ENCODE data around the gene SPAG5.

SPAG5 gene

DNA sequence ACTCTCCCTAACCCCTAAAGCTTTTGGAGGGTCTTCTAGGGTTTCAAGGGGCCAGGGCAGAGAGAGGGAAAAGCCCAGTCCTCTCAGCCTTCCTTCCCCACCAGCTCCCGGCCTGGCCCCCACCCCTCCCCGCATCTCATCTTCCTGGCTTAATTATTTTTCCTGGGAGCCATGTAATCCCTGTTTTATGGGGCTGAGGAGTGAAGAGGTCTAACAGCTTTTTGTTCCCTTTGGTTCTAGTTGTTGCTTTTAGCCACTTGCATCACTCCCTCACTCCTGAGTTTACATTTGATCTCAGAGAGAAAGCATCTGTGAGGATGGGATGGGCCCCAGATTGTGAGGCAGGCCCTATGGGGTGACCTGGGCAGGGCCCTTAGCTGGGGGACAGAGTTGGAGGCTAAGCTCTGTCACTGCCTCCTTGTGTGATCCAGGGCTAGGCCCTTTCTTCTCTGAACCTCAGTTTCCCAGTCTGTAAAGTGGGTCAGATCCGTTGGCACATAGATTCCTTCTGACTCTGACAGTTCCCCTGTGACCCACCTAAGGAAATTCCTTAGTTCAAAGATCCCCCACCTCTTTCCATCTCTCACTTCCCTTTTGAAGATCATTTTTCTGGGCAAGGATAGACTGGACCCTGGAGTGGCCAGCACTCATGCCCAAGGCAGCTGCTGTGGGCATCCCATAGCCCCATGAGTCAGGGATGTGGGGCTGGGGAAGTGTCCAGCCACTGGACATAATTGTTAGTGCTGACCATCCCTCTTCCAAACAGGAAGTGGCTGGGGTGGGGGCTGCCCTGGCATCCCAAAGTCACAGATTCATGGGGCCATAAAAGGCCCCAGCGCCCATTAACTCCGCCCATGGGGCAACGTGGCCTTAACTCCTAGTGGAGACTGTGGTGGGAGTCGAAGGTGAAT is 66.5 kb downstream of the SPAG5 start:
- H3K4me3 ChIP-seq (ENCODE audit: low read depth, low read length) = no peak overlapping the region
- TF ChIP-seq, protein P1, sequence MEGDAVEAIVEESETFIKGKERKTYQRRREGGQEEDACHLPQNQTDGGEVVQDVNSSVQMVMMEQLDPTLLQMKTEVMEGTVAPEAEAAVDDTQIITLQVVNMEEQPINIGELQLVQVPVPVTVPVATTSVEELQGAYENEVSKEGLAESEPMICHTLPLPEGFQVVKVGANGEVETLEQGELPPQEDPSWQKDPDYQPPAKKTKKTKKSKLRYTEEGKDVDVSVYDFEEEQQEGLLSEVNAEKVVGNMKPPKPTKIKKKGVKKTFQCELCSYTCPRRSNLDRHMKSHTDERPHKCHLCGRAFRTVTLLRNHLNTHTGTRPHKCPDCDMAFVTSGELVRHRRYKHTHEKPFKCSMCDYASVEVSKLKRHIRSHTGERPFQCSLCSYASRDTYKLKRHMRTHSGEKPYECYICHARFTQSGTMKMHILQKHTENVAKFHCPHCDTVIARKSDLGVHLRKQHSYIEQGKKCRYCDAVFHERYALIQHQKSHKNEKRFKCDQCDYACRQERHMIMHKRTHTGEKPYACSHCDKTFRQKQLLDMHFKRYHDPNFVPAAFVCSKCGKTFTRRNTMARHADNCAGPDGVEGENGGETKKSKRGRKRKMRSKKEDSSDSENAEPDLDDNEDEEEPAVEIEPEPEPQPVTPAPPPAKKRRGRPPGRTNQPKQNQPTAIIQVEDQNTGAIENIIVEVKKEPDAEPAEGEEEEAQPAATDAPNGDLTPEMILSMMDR (IDR thresholded peaks at IDR 0.05; ENCODE audit: low read depth, low read length) = no peak

DNA sequence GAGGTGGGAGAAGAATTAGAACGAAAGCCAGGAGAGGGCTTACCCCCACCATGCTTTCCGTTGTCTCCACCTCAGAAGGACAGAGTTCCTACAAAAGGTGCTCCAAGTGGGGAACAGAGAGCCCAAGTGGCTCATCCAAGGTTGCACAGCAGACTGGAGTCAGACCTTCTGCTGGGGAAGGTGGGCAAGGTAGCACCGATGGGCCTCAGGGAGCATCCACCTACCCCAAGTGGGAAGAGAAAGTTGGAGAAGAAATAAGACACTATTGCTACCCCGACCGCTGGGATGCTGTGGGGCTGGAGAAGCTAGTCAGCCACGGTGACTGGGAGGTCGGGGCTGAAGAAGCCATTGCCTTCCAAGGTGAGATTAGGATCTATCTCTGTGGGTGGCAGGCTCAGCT is 67.9 kb downstream of the SPAG5 start:
- TF ChIP-seq, protein P1 (IDR thresholded peaks at IDR 0.05; ENCODE audit: low read depth, low read length) = no peak
- no peak overlapping the region for H3K4me3 ChIP-seq (ENCODE audit: low read depth, low read length)

DNA sequence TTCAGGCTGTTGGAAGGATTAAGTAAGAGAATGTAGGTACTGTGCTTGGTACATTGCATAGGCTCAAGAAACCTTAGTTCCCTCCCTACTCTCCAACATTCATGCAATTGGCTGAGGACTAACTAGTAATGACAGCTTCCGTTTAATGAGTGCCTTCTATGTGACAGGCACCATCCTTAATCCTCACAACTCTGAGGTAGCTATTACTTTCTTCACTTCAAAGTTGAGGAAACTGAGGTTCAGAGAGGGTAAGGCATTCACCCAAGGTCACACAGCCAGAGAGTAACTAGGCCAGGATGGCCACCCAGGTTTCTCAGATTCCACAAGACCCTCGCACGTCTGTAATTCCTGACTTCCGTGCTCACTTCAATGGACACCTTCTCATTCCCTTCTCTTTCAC is 68.6 kb downstream of the SPAG5 start:
- TF ChIP-seq, protein P1 (IDR thresholded peaks at IDR 0.05; ENCODE audit: low read depth, low read length) = no peak

DNA sequence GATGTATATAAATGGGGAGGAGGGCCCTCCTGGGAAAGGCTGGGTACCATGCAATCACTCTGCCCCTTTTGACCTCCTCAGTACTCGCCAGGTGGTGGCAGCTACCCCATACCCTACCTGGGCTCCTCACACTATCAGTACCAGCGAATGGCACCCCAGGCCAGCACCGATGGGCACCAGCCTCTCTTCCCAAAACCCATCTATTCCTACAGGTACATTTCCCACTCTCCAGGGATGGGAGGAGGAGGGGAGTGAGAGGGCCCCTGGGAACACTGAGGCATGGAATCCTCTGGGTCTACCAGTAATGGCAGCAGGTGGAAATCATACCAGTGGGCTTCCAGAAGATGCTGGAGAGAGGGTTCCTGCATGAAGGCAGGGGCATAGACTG is 69.8 kb downstream of the SPAG5 start:
- TF ChIP-seq, protein P1 (IDR thresholded peaks at IDR 0.05; ENCODE audit: low read depth, low read length) = no peak
- no peak overlapping the region for H3K4me3 ChIP-seq (ENCODE audit: low read depth, low read length)

More for the DNA sequence above, 68.6 kb downstream of the SPAG5 start:
- H3K4me3 ChIP-seq (ENCODE audit: low read depth, low read length) = no peak overlapping the region

DNA sequence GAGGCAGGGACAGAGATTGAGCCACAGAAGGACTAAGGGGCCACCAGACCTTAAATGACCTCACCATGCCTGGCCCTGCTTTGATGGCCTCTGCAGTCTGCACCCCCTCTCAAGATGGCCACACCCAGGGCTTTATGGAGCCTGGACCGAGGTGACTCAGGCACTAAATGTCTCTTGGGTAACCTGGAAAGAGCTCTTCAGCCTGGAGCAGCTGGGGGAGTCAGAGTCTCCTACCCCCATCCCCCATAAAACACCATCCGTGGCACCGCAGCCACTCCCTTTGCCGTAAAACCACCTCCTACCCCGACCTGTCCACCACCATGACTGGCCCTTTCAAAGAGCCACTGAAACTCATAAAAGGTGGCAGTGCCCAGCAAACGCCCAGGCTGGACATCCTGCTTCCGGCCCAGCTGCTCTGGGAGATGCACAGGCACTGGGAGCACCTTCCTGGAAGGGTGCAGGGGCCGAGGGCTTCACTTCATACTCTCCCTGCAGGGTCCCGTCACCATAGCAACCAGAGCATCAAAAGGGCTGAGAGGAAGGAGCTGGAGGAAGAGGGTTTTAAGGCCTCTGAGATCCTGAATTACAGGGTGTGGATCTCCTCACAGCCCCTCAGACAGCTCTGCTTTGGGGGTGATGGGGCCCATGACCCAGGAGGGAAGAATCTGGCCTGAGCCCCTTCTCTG is 70.4 kb downstream of the SPAG5 start:
- no peak overlapping the region for H3K4me3 ChIP-seq (ENCODE audit: low read depth, low read length)
- TF ChIP-seq, protein P1 (IDR thresholded peaks at IDR 0.05; ENCODE audit: low read depth, low read length) = no peak

DNA sequence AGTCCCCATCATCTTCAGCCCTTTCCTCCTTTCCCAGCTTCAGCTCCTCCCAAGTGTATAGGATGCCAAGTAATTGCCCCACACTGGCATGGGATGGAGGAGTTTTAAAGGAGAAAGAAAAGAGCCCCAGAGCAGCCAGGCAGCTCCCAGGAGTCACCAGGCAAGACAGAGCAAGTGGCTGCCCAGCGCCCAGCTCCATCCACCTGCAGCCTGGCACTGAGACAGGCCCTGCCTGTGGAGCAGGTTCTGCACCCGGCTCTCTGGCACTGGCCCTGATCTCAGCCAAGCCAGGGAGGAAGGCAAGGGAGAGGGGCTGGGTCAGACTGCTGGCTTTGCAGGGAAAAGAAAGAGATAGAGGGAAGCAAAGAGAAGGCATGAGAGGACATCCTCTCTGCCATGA is 71.0 kb downstream of the SPAG5 start:
- TF ChIP-seq, protein P1 (IDR thresholded peaks at IDR 0.05; ENCODE audit: low read depth, low read length) = no peak
- H3K4me3 ChIP-seq (ENCODE audit: low read depth, low read length) = no peak overlapping the region
